ENCODE measurements around the gene LRRC8C.
A peak's percentile ranks its signal among the peaks of the same experiment; 100 is the strongest.

The LRRC8C gene

GRCh38 chr1:89701746-89702241 lies 68.9 kb downstream of the LRRC8C start:
- no peaks in the 10 kb centered on the region for H3K4me1 ChIP-seq (ENCODE audit: control insufficient read depth in 1 of 2, insufficient read depth in 2 of 2, low read length in 2 of 2)
- peak overlapping the region; percentile 51 for H3K14ac ChIP-seq (ENCODE audit: low read length)

GRCh38 chr1:89702520-89703045 lies 69.7 kb downstream of the LRRC8C start:
- Histone ChIP-seq H2AFZ (ENCODE audit: insufficient read depth, low read length, poor library complexity) (no peak overlapping the region), H3K4me1 (ENCODE audit: control insufficient read depth in 1 of 2, insufficient read depth in 2 of 2, low read length in 2 of 2) (no peaks in the 10 kb centered on the region), H3K27me3 (ENCODE audit: insufficient read depth, low read length) (no peaks in the 10 kb centered on the region), H3K9me3 (ENCODE audit: insufficient read depth, low read depth, low read length) (peaks cover 3% of the 10 kb centered on the region), H3K4me3 (ENCODE audit: low read depth, low read length) (no peak overlapping the region), H2AK5ac (ENCODE audit: low read length) (no peak overlapping the region), H3K4me2 (ENCODE audit: low read length) (no peak overlapping the region), H3K14ac (ENCODE audit: low read length) (no peak overlapping the region), H3K27ac (ENCODE audit: low read depth, low read length) (no peak overlapping the region), H4K8ac (ENCODE audit: low read depth, low read length) (no peak overlapping the region), H3K18ac (ENCODE audit: low read length) (no peak overlapping the region), H3K36me3 (ENCODE audit: control insufficient read depth in 1 of 2, insufficient read depth in 2 of 2, low read length in 2 of 2) (no peaks in the 10 kb centered on the region), H2BK5ac (ENCODE audit: low read depth, low read length, poor library complexity) (no peak overlapping the region), H3K79me1 (ENCODE audit: low read length) (no peaks in the 10 kb centered on the region), H3K79me2 (ENCODE audit: control insufficient read depth, insufficient read depth, low read length, poor library complexity) (no peaks in the 10 kb centered on the region), H2BK120ac (ENCODE audit: insufficient read depth, low read length, poor library complexity) (no peak overlapping the region), H3K9ac (ENCODE audit: low read length) (no peak overlapping the region), H4K91ac (ENCODE audit: low read depth, low read length) (no peak overlapping the region), H2BK12ac (ENCODE audit: low read length) (no peak overlapping the region), H4K12ac (ENCODE audit: low read depth, low read length) (no peak overlapping the region), H3K23ac (ENCODE audit: low read length) (no peak overlapping the region), H3K4ac (ENCODE audit: low read depth, low read length) (no peak overlapping the region)
- DNase-seq, result no peak
- WGBS (ENCODE audit: extremely low coverage, insufficient coverage, insufficient read length), result no CpG with 5 or more reads among the region's 1 CpG

More at GRCh38 chr1:89701746-89702241, 68.9 kb downstream of the LRRC8C start:
- no peaks in the 10 kb centered on the region for H3K79me1 ChIP-seq (ENCODE audit: low read length)
- H3K23ac ChIP-seq (ENCODE audit: low read length), result no peak overlapping the region
- H2BK120ac ChIP-seq (ENCODE audit: insufficient read depth, low read length, poor library complexity), result peak overlapping the region; percentile 43
- H2BK12ac ChIP-seq (ENCODE audit: low read length), result no peak overlapping the region
- no peak overlapping the region for H2AK5ac ChIP-seq (ENCODE audit: low read length)
- no peak overlapping the region for H3K4me2 ChIP-seq (ENCODE audit: low read length)
- no peak overlapping the region for H2BK5ac ChIP-seq (ENCODE audit: low read depth, low read length, poor library complexity)
- H3K4me3 ChIP-seq (ENCODE audit: low read depth, low read length), result no peak overlapping the region
- no peak for DNase-seq
- no peaks in the 10 kb centered on the region for H3K79me2 ChIP-seq (ENCODE audit: control insufficient read depth, insufficient read depth, low read length, poor library complexity)
- H3K9me3 ChIP-seq (ENCODE audit: insufficient read depth, low read depth, low read length), result peaks cover 3% of the 10 kb centered on the region
- no peak overlapping the region for H3K4ac ChIP-seq (ENCODE audit: low read depth, low read length)
- H3K18ac ChIP-seq (ENCODE audit: low read length), result no peak overlapping the region
- H3K27ac ChIP-seq (ENCODE audit: low read depth, low read length), result no peak overlapping the region
- H4K91ac ChIP-seq (ENCODE audit: low read depth, low read length), result no peak overlapping the region
- H3K27me3 ChIP-seq (ENCODE audit: insufficient read depth, low read length), result no peaks in the 10 kb centered on the region
- no peak overlapping the region for H4K8ac ChIP-seq (ENCODE audit: low read depth, low read length)
- H3K9ac ChIP-seq (ENCODE audit: low read length), result no peak overlapping the region
- H4K12ac ChIP-seq (ENCODE audit: low read depth, low read length), result no peak overlapping the region
- no peak overlapping the region for H2AFZ ChIP-seq (ENCODE audit: insufficient read depth, low read length, poor library complexity)
- no CpG with 5 or more reads among the region's 4 CpGs for WGBS (ENCODE audit: extremely low coverage, insufficient coverage, insufficient read length)
- no peaks in the 10 kb centered on the region for H3K36me3 ChIP-seq (ENCODE audit: control insufficient read depth in 1 of 2, insufficient read depth in 2 of 2, low read length in 2 of 2)

GRCh38 chr1:89703469-89703868 lies 70.5 kb downstream of the LRRC8C start:
- Histone ChIP-seq H3K79me1 (ENCODE audit: low read length) (no peaks in the 10 kb centered on the region), H3K23ac (ENCODE audit: low read length) (no peak overlapping the region), H3K27ac (ENCODE audit: low read depth, low read length) (no peak overlapping the region), H2BK12ac (ENCODE audit: low read length) (no peak overlapping the region), H3K36me3 (ENCODE audit: control insufficient read depth in 1 of 2, insufficient read depth in 2 of 2, low read length in 2 of 2) (no peaks in the 10 kb centered on the region), H3K9me3 (ENCODE audit: insufficient read depth, low read depth, low read length) (peaks cover 3% of the 10 kb centered on the region), H2BK5ac (ENCODE audit: low read depth, low read length, poor library complexity) (no peak overlapping the region), H2BK120ac (ENCODE audit: insufficient read depth, low read length, poor library complexity) (no peak overlapping the region), H3K18ac (ENCODE audit: low read length) (no peak overlapping the region), H3K4ac (ENCODE audit: low read depth, low read length) (no peak overlapping the region), H3K9ac (ENCODE audit: low read length) (no peak overlapping the region), H3K4me2 (ENCODE audit: low read length) (no peak overlapping the region), H4K12ac (ENCODE audit: low read depth, low read length) (no peak overlapping the region), H3K27me3 (ENCODE audit: insufficient read depth, low read length) (no peaks in the 10 kb centered on the region), H4K91ac (ENCODE audit: low read depth, low read length) (no peak overlapping the region), H3K14ac (ENCODE audit: low read length) (no peak overlapping the region), H3K4me1 (ENCODE audit: control insufficient read depth in 1 of 2, insufficient read depth in 2 of 2, low read length in 2 of 2) (no peaks in the 10 kb centered on the region), H2AFZ (ENCODE audit: insufficient read depth, low read length, poor library complexity) (no peak overlapping the region), H3K4me3 (ENCODE audit: low read depth, low read length) (no peak overlapping the region), H3K79me2 (ENCODE audit: control insufficient read depth, insufficient read depth, low read length, poor library complexity) (no peaks in the 10 kb centered on the region), H2AK5ac (ENCODE audit: low read length) (no peak overlapping the region), H4K8ac (ENCODE audit: low read depth, low read length) (no peak overlapping the region)
- DNase-seq, result no peak
- WGBS (ENCODE audit: extremely low coverage, insufficient coverage, insufficient read length), result no CpG with 5 or more reads among the region's 1 CpG

- peaks cover 0 to under 1% of the 10 kb centered on the region in 2 experiments for H3K4me1 ChIP-seq (ENCODE audit: control insufficient read depth in 1 of 2, insufficient read depth in 2 of 2, low read length in 2 of 2)
- H3K9ac ChIP-seq (ENCODE audit: low read length), result no peak overlapping the region
- WGBS (ENCODE audit: extremely low coverage, insufficient coverage, insufficient read length), result no CpG with 5 or more reads among the region's 2 CpGs
- no peak overlapping the region for H3K4me3 ChIP-seq (ENCODE audit: low read depth, low read length)
- no peak for DNase-seq
- H2BK12ac ChIP-seq (ENCODE audit: low read length), result no peak overlapping the region
- H4K8ac ChIP-seq (ENCODE audit: low read depth, low read length), result no peak overlapping the region
- H4K91ac ChIP-seq (ENCODE audit: low read depth, low read length), result no peak overlapping the region
- H4K12ac ChIP-seq (ENCODE audit: low read depth, low read length), result no peak overlapping the region
- H2AFZ ChIP-seq (ENCODE audit: insufficient read depth, low read length, poor library complexity), result no peak overlapping the region
- H3K27me3 ChIP-seq (ENCODE audit: insufficient read depth, low read length), result no peaks in the 10 kb centered on the region
- no peaks in the 10 kb centered on the region for H3K36me3 ChIP-seq (ENCODE audit: control insufficient read depth in 1 of 2, insufficient read depth in 2 of 2, low read length in 2 of 2)
- no peaks in the 10 kb centered on the region for H3K79me1 ChIP-seq (ENCODE audit: low read length)
- no peak overlapping the region for H3K27ac ChIP-seq (ENCODE audit: low read depth, low read length)
- H2BK5ac ChIP-seq (ENCODE audit: low read depth, low read length, poor library complexity), result no peak overlapping the region
- H3K9me3 ChIP-seq (ENCODE audit: insufficient read depth, low read depth, low read length), result peaks cover 3% of the 10 kb centered on the region
- H2AK5ac ChIP-seq (ENCODE audit: low read length), result no peak overlapping the region
- H2BK120ac ChIP-seq (ENCODE audit: insufficient read depth, low read length, poor library complexity), result no peak overlapping the region
- H3K4me2 ChIP-seq (ENCODE audit: low read length), result peak overlapping the region; percentile 19
- no peaks in the 10 kb centered on the region for H3K79me2 ChIP-seq (ENCODE audit: control insufficient read depth, insufficient read depth, low read length, poor library complexity)
- H3K18ac ChIP-seq (ENCODE audit: low read length), result no peak overlapping the region
- H3K23ac ChIP-seq (ENCODE audit: low read length), result no peak overlapping the region
- no peak overlapping the region for H3K4ac ChIP-seq (ENCODE audit: low read depth, low read length)
- H3K14ac ChIP-seq (ENCODE audit: low read length), result no peak overlapping the region
Measured at GRCh38 chr1:89704014-89704413, 71.1 kb downstream of the LRRC8C start.
